A673 (cell line): ENCODE results near the gene TSHZ2. TPM values are rescaled to one million over a fixed set of nuclear protein-coding genes. Genes with fewer than 3 reads are reported as not detected.
A peak's percentile ranks its signal among the peaks of the same experiment; 100 is the strongest.

Experiments
- BruUV-seq: library from RNA; stranded (reverse); fragments of 400-500 nt; replicated peaks from 2 replicates; lab custom pipeline; 2021; lab: Mats Ljungman, UMichigan
- CTCF ChIA-PET: fragments of 300-600 bp; sonication (Branson Sonifier 250); formaldehyde crosslinking; loops from one replicate; lab custom pipeline; 2022; ENCODE audit warnings: antibody characterized with exemption; lab: Charles Lee
- POLR2A ChIA-PET: fragments of 300-600 bp; sonication (Branson Sonifier 250); formaldehyde crosslinking; loops from one replicate; lab custom pipeline; 2022; ENCODE audit warnings: antibody characterized with exemption; ENCODE audit not compliant: low non-redundant PET; lab: Charles Lee
- DNase-seq: peaks from one replicate; pipeline ENCODE4 v3.0.0-alpha.2; 2015; ENCODE audit warnings: low spot score
- H3K27ac ChIP-seq: fragments of 200-600 bp; sonication (generic); 2 replicates; pipeline ENCODE4 v1.5.1; 2016; ENCODE audit warnings: mixed run types, low read depth, mild to moderate bottlenecking, mixed read lengths, antibody characterized with exemption, low read length; ENCODE audit not compliant: poor library complexity, severe bottlenecking
- H3K27me3 ChIP-seq: fragments of 200-600 bp; sonication (generic); replicated peaks from 2 replicates; pipeline ENCODE4 v1.6.1; 2017; ENCODE audit warnings: mixed run types, low read depth, mild to moderate bottlenecking, mixed read lengths, antibody characterized with exemption, low read length; ENCODE audit not compliant: insufficient read depth, poor library complexity
- H3K36me3 ChIP-seq: fragments of 200-600 bp; sonication (generic); 2 replicates; pipeline ENCODE4 v1.6.1; 2016; ENCODE audit warnings: mixed run types, mild to moderate bottlenecking, mixed read lengths, antibody characterized with exemption, low read length; ENCODE audit not compliant: insufficient read depth, poor library complexity, severe bottlenecking
- H3K4me1 ChIP-seq: fragments of 200-600 bp; sonication (generic); 2 replicates; pipeline ENCODE4 v1.6.1; 2017; ENCODE audit warnings: mixed run types, mild to moderate bottlenecking, mixed read lengths, antibody characterized with exemption, low read length; ENCODE audit not compliant: insufficient read depth, poor library complexity, severe bottlenecking
- H3K4me3 ChIP-seq: fragments of 200-600 bp; sonication (generic); 2 replicates; pipeline ENCODE4 v1.5.1; 2016; ENCODE audit warnings: low read depth, mixed run types, mild to moderate bottlenecking, mixed read lengths, low read length; ENCODE audit not compliant: poor library complexity, severe bottlenecking
- H3K9me3 ChIP-seq: fragments of 200-600 bp; sonication (generic); 2 replicates; pipeline ENCODE4 v1.6.1; 2016; ENCODE audit warnings: mixed run types, low read depth, mild to moderate bottlenecking, mixed read lengths, antibody characterized with exemption, low read length; ENCODE audit not compliant: poor library complexity, severe bottlenecking
- CTCF ChIP-seq: fragments of 300-800, 200-600 bp; sonication (generic); conservative IDR thresholded peaks from 2 replicates; pipeline ENCODE4 v1.5.1; 2017; ENCODE audit warnings: low read depth, mild to moderate bottlenecking, antibody characterized with exemption, low read length, moderate library complexity, mixed read lengths
- EZH2 ChIP-seq: fragments of 200-600 bp; sonication (generic); IDR thresholded peaks from 2 replicates; pipeline ENCODE4 v1.6.1; 2017; ENCODE audit warnings: borderline replicate concordance, low read depth, mild to moderate bottlenecking, mixed read lengths, antibody characterized with exemption, low read length; ENCODE audit not compliant: poor library complexity, severe bottlenecking
- intact Hi-C: fragments of 100-400 bp; cut with micrococcal nuclease; formaldehyde crosslinking; loops from one replicate; pipeline ENCODE4 v1.10.0; 2022; ENCODE audit not compliant: unreplicated experiment
- total RNA-seq: library from RNA; stranded (reverse); gene quantifications from 2 replicates; pipeline ENCODE4 v1.2.3, GENCODE V29; 2021

The TSHZ2 gene
- total RNA-seq, 1 experiment from 2014 or later, result 4.1 TPM

GRCh38 chr20:52954849-52955248 is 17.3 kb upstream of the TSHZ2 start:
- Histone ChIP-seq H3K36me3 (no peaks in the 10 kb centered on the region), H3K4me1 (peaks cover 16% of the 10 kb centered on the region), H3K9me3 (no peaks in the 10 kb centered on the region), H3K27ac (no peak overlapping the region), H3K4me3 (no peak overlapping the region), H3K27me3 (no peaks in the 10 kb centered on the region)
- TF ChIP-seq CTCF, result no peak
- no peak for TF ChIP-seq EZH2
- BruUV-seq, result no TSS peak
- intact Hi-C loops, result no loop called here
- no peak for DNase-seq
- CTCF ChIA-PET, result no interaction called here
- POLR2A ChIA-PET, result no interaction called here

- POLR2A ChIA-PET, result no interaction called here
- DNase-seq, result no peak
- CTCF ChIA-PET, result no interaction called here
- no peak for TF ChIP-seq EZH2
- no peak for TF ChIP-seq CTCF
- Histone ChIP-seq H3K27me3 (no peaks in the 10 kb centered on the region), H3K9me3 (no peaks in the 10 kb centered on the region), H3K4me3 (no peak overlapping the region), H3K4me1 (peaks cover 18% of the 10 kb centered on the region), H3K27ac (no peak overlapping the region), H3K36me3 (no peaks in the 10 kb centered on the region)
- BruUV-seq, result no TSS peak
- intact Hi-C loops, result no loop called here
Observed at GRCh38 chr20:52958211-52958610, 13.9 kb upstream of the TSHZ2 start.

- no peak overlapping the region for H3K4me3 ChIP-seq
- no peaks in the 10 kb centered on the region for H3K9me3 ChIP-seq
- TF ChIP-seq CTCF (peak; percentile 35; the same call in 1 of the 2 replicates), EZH2 (no peak)
- H3K4me1 ChIP-seq, result peaks cover 27% of the 10 kb centered on the region
- DNase-seq, result peak; percentile 88
- H3K27ac ChIP-seq, result peak overlapping the region; percentile 80
- H3K27me3 ChIP-seq, result no peaks in the 10 kb centered on the region
- no TSS peak for BruUV-seq
- intact Hi-C loops, result no loop called here
- no peaks in the 10 kb centered on the region for H3K36me3 ChIP-seq
- POLR2A ChIA-PET, result no interaction called here
- CTCF ChIA-PET, result no interaction called here
Observed at GRCh38 chr20:52959125-52959524, 13.0 kb upstream of the TSHZ2 start.
